Activated CD4-positive, alpha-beta T cell treated with anti-CD3 and anti-CD28 coated beads for 36 hours (primary cell): ENCODE results near the gene NRDC. TPM values are rescaled to one million over a fixed set of nuclear protein-coding genes. Genes with fewer than 3 reads are reported as not detected.
A peak's percentile ranks its signal among the peaks of the same experiment; 100 is the strongest.

ENCODE experiments used
- ATAC-seq: fragments of 200-7000 bp; cut with Tn5 transposase; one replicate; pipeline ENCODE4 v1.10.0; 2021; ENCODE audit warnings: mild to moderate bottlenecking, moderate library complexity
- CTCF ChIA-PET: fragments of 350-600 bp; sonication (Branson Sonifier 250); formaldehyde crosslinking; loops from one replicate; lab custom pipeline; 2021; ENCODE audit warnings: antibody characterized with exemption; lab: Charles Lee
- POLR2A ChIA-PET: fragments of 350-600 bp; sonication (Branson Sonifier 250); formaldehyde crosslinking; loops from one replicate; lab custom pipeline; 2021; ENCODE audit warnings: antibody characterized with exemption, inconsistent platforms; lab: Charles Lee
- DNase-seq: peaks from one replicate; pipeline ENCODE4 v3.0.0-alpha.2; 2020
- H3K27ac Mint-ChIP-seq: one replicate; pipeline ENCODE4 v1.8.0; 2021; ENCODE audit warnings: mixed read lengths
- H3K27me3 Mint-ChIP-seq: one replicate; pipeline ENCODE4 v1.8.0; 2021; ENCODE audit warnings: mixed read lengths
- H3K36me3 Mint-ChIP-seq: one replicate; pipeline ENCODE4 v1.8.0; 2021; ENCODE audit warnings: low read depth, mixed read lengths
- H3K4me1 Mint-ChIP-seq: one replicate; pipeline ENCODE4 v1.8.0; 2021; ENCODE audit warnings: mixed read lengths
- H3K4me3 Mint-ChIP-seq: one replicate; pipeline ENCODE4 v1.8.0; 2021; ENCODE audit warnings: mild to moderate bottlenecking, moderate library complexity, mixed read lengths
- H3K9me3 Mint-ChIP-seq: one replicate; pipeline ENCODE4 v1.8.0; 2021; ENCODE audit warnings: low read depth, mixed read lengths
- intact Hi-C, 2 experiments: fragments of 100-400 bp; cut with DNase I in 1 of 2; cut with micrococcal nuclease in 1 of 2; formaldehyde crosslinking; loops; one replicate each; pipeline versions ENCODE4 v1.14.2 to v1.15.1; 2022 to 2024; cut with DNase I, micrococcal nuclease
- total RNA-seq, 2 experiments: library from RNA; stranded (reverse); gene quantifications; one replicate each; pipeline ENCODE4 v1.2.3, GENCODE V29; 2021

NRDC gene
- total RNA-seq, 2 experiments from 2014 or later: 149 to 186 TPM

DNA sequence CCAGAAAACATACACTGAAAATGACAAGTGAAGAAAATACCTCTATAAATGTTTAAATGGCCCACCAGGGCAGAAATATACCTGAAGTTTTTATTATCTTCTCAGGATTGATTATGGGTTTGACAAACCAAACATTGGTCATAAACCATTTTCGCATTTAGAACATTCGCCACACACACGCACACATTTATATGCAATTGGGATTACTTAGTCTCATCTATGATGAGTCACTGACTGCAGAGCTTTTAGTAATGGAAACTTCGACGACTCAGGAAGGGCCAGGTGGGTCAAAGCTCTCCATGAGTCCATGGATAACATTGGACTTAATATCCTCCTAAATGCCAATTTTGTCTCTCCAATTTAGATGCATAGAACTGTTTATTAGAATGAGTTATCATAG, 16.9 kb downstream of the NRDC start:
- Mint-ChIP-seq H3K4me3 (no peak overlapping the region), H3K9me3 (no peaks in the 10 kb centered on the region), H3K36me3 (peaks cover 10% of the 10 kb centered on the region), H3K27ac (peak overlapping the region; percentile 17), H3K4me1 (peaks cover 35% of the 10 kb centered on the region), H3K27me3 (no peaks in the 10 kb centered on the region)
- DNase-seq (peak; percentile 25), ATAC-seq (peak; percentile 42)
- ChIA-PET POLR2A (no interaction called here), CTCF (interaction anchor here (1.2 kb wide), 1 partner anchor 13 kb away, joined by 4 read pairs; no protein-coding TSS in a partner anchor)
- intact Hi-C loops: no loop called here

DNA sequence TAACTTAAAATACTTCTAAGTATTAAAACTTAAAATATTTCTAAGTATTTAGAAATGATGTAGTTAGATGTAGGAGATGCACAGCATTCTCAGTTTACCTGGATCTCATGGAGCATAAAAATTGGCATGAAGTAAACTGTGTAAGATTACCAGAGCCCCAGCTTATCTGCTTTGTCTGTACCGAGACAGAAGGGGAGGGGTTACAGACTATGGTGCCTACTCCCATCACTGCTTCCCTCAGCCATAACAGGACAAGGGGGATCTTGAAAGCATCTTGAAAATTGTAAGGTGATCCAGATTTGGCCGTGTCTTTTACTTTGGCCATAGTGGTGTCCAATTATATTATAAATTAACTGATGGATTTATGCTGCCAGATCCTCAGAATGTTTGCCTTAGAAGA, 18.8 kb downstream of the NRDC start:
- CTCF ChIA-PET: no interaction called here
- H3K4me1 Mint-ChIP-seq: peaks cover 33% of the 10 kb centered on the region
- intact Hi-C loops: no loop called here
- POLR2A ChIA-PET: no interaction called here
- DNase-seq (no peak), ATAC-seq (no peak)
- no peak overlapping the region for H3K4me3 Mint-ChIP-seq
- H3K9me3 Mint-ChIP-seq: no peaks in the 10 kb centered on the region
- H3K36me3 Mint-ChIP-seq: peaks cover 14% of the 10 kb centered on the region
- H3K27ac Mint-ChIP-seq: no peak overlapping the region
- H3K27me3 Mint-ChIP-seq: no peaks in the 10 kb centered on the region

DNA sequence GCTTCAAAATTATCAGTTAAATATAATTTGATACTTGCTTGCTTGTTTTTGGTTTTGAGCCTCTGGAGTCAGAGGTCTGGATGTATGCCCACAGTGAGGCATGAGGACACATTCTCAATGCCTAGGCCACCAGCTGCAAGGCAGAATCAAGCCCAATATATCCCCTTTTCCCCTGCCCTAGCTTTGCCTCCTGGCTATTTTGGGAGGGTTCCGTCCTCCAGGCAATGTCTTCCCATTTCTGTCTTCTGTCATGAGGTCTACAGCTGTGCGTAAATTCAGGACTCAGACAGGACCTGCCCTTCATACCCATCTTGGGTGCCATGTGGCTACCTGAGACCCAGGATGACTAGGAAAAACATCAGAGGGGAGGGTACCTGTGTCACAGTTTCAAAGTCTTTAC, 19.2 kb downstream of the NRDC start:
- H3K9me3 Mint-ChIP-seq: no peaks in the 10 kb centered on the region
- H3K4me1 Mint-ChIP-seq: peaks cover 33% of the 10 kb centered on the region
- no peak overlapping the region for H3K27ac Mint-ChIP-seq
- intact Hi-C loops: no loop called here
- H3K4me3 Mint-ChIP-seq: no peak overlapping the region
- H3K36me3 Mint-ChIP-seq: peaks cover 18% of the 10 kb centered on the region
- ChIA-PET CTCF (no interaction called here), POLR2A (no interaction called here)
- no peaks in the 10 kb centered on the region for H3K27me3 Mint-ChIP-seq
- ATAC-seq (no peak), DNase-seq (no peak)

DNA sequence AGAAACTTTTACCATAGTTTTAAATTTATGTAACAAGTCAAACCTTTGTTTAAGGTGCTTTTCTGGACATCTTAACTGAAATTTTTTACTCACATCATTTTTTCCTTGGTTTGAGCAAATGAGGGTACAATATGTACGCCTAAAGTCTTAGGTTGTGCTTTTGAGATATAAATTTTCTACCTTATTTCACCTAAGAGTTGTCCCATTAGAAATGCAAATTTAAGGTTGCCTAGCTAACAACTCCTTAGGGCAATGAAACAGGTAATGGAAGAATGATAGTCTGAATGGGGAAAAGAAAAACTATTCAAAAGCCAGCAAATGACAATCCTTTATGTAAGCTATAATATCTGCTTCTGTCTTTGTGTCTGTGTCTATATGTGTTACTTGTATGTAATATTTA, 19.6 kb downstream of the NRDC start:
- ChIA-PET POLR2A (no interaction called here), CTCF (no interaction called here)
- no peaks in the 10 kb centered on the region for H3K27me3 Mint-ChIP-seq
- peaks cover 20% of the 10 kb centered on the region for H3K36me3 Mint-ChIP-seq
- no peak overlapping the region for H3K4me3 Mint-ChIP-seq
- no peak overlapping the region for H3K27ac Mint-ChIP-seq
- no peak for ATAC-seq
- no peaks in the 10 kb centered on the region for H3K9me3 Mint-ChIP-seq
- DNase-seq: no peak
- H3K4me1 Mint-ChIP-seq: peaks cover 30% of the 10 kb centered on the region
- intact Hi-C loops: no loop called here

DNA sequence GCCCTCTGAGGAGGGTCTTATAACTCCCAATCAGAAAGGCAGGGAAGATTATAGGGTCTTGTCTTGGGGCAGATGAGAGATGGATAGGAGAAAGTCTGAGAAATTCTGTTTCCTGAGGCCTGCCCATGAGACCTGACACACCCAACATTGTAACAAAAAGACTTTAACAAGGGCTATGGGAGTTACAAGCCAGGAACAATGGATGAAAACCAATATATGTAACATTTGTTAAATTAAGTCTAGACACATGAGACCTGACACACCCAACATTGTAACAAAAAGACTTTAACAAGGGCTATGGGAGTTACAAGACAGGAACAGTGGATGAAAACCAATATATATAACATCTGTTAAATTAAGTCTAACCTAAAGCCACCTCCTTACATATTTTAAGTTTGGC, 21.8 kb downstream of the NRDC start:
- no peaks in the 10 kb centered on the region for H3K9me3 Mint-ChIP-seq
- peaks cover 16% of the 10 kb centered on the region for H3K4me1 Mint-ChIP-seq
- ATAC-seq (no peak), DNase-seq (no peak)
- no peak overlapping the region for H3K4me3 Mint-ChIP-seq
- intact Hi-C loops: no loop called here
- no peaks in the 10 kb centered on the region for H3K27me3 Mint-ChIP-seq
- H3K27ac Mint-ChIP-seq: no peak overlapping the region
- ChIA-PET POLR2A (no interaction called here), CTCF (no interaction called here)
- H3K36me3 Mint-ChIP-seq: peaks cover 21% of the 10 kb centered on the region

DNA sequence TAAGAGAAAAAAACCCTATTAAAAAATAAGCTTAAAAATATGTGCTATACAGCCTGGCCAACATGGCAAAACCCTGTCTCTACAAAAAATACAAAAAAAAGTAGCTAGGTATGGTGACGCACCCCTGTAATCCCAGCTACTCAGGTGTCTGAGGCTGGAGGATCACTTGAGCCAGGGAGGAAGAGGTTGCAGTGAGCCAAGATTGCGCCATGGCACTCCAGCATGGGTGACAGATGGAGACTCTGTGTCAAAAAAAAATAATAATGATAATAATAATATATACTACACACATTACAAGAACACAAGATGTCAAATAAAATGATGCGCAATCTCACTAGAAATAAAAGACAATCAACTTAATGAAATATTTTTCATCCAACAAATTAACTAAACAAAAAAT, 22.9 kb downstream of the NRDC start:
- Mint-ChIP-seq H3K9me3 (no peaks in the 10 kb centered on the region), H3K27ac (no peak overlapping the region), H3K4me1 (peaks cover 11% of the 10 kb centered on the region), H3K4me3 (no peak overlapping the region), H3K36me3 (peaks cover 18% of the 10 kb centered on the region), H3K27me3 (no peaks in the 10 kb centered on the region)
- intact Hi-C loops: no loop called here
- POLR2A ChIA-PET: no interaction called here
- ATAC-seq (no peak), DNase-seq (no peak)
- CTCF ChIA-PET: interaction anchor here (0.6 kb wide), 1 partner anchor 245 kb away, joined by 3 read pairs; no protein-coding TSS in a partner anchor

DNA sequence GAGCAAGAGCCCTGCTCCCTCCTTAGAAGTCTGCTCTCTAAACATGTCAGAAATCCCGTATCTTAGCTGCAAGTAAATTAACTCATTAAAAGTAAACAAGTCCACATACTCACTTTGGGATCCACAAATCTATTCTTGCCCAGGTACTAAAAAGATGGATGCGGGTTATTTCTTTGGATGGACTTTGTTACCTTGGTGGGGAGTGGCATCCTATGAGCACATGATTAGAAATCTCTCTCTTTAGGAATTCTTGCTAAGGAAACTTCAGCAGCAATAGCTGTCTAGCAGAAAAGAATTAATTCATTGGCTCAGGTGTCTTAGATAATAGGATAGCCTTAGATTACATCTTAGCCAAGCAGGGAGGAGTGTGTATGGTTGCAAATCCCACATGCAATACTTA, 25.2 kb downstream of the NRDC start:
- peaks cover 16% of the 10 kb centered on the region for H3K36me3 Mint-ChIP-seq
- H3K9me3 Mint-ChIP-seq: no peaks in the 10 kb centered on the region
- peaks cover 2% of the 10 kb centered on the region for H3K4me1 Mint-ChIP-seq
- DNase-seq (no peak), ATAC-seq (no peak)
- CTCF ChIA-PET: interaction anchor here (1.1 kb wide), 1 partner anchor 13 kb away, joined by 3 read pairs; no protein-coding TSS in a partner anchor
- no peak overlapping the region for H3K27ac Mint-ChIP-seq
- no peak overlapping the region for H3K4me3 Mint-ChIP-seq
- intact Hi-C loops: no loop called here
- POLR2A ChIA-PET: no interaction called here
- H3K27me3 Mint-ChIP-seq: no peaks in the 10 kb centered on the region

DNA sequence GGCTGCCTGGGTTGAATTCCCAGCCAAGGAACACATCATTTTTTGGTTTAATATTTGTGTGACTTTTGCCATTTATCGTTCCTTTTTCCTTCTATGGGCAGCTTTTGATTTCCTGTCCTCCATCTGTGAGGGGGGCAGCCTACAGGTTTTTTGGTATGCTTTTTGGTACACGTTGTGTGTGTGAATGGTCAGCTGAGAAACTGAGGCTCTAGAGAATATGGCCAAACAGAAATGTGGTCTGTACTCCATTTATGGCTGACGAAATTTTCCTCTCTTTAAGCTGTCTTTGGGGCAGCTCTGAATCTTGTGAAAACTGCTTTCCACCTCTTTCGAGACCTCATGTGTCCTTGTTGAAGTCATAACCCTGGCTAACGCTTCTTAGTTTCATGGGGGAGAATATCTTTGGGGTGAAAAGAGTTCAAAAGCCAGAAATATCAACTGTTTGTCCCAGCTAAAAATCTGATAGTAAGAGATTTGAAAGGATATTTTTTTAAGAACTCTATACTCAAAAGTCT, 26.6 kb downstream of the NRDC start:
- H3K27ac Mint-ChIP-seq: no peak overlapping the region
- intact Hi-C loops: no loop called here
- ATAC-seq (no peak), DNase-seq (no peak)
- peaks cover 18% of the 10 kb centered on the region for H3K36me3 Mint-ChIP-seq
- no peaks in the 10 kb centered on the region for H3K9me3 Mint-ChIP-seq
- no peaks in the 10 kb centered on the region for H3K27me3 Mint-ChIP-seq
- ChIA-PET POLR2A (no interaction called here), CTCF (no interaction called here)
- H3K4me3 Mint-ChIP-seq: no peak overlapping the region
- peaks cover 2% of the 10 kb centered on the region for H3K4me1 Mint-ChIP-seq

DNA sequence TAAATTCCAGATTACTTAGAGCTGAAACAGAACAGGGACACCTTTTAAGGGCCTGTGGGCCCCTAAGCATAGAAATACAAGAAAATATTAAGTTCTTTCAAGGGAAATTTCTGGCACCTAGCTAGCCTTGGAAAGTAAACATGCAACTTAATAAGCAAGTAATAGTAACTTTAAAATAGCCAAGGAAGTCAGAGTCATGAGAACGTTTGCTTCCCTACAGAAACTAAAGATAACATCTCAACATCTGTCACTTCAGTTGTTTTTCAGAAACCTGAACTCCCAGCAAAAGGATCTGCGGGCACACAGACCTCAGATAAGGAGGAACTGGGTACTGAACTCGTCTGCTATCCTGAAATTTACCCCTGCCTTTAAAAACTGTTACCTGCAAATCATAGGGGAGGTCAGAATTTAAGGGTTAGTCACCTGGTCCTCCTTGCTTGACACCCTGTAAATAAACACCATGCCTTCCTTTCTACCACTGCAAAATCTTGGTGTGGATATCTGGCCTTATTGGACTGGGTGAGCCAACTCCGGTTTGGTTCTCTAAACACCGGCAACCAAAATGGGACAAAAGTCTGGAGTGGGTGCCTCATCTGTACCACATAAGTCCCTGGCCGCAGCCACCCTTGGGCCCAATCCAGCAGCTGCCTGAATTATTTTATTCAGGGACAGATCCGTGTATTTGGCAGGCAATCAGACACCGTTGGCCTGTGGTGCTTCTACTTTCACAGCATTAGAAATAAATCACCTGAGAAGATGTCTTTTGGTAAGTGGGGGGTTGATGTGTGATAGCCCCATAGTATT, 27.9 kb downstream of the NRDC start:
- ChIA-PET POLR2A (no interaction called here), CTCF (no interaction called here)
- Mint-ChIP-seq H3K27ac (no peak overlapping the region), H3K9me3 (no peaks in the 10 kb centered on the region), H3K36me3 (peaks cover 26% of the 10 kb centered on the region), H3K4me3 (no peak overlapping the region), H3K27me3 (no peaks in the 10 kb centered on the region), H3K4me1 (no peaks in the 10 kb centered on the region)
- ATAC-seq (no peak), DNase-seq (no peak)
- intact Hi-C loops: no loop called here

DNA sequence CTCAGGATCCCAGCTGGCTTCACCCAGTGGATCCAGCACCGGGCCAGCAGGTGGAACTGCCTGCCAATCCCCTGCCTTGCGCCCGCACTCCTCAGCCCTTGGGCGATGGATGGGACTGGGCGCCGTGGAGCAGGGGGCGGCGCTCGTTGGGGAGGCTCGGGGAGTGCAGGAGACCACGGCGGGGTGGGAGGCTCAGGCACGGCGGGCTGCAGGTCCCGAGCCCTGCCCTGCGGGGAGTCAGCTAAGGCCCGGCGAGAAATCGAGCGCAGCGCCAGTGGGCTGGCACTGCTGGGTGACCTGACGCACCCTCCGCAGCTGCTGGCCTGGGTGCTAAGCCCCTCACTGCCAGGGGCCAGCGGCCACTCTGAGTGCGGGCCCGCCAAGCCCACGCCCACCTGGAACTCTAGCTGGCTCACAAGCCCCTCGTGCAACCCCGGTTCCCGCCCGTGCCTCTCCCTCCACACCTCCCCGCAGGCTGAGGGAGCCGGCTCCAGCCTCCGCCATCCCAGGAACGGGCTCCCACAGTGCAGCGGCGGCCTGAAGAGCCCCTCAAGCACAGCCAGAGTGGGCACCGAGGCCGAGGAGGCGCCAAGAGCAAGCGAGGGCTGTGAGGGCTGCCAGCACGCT, 31.1 kb downstream of the NRDC start:
- H3K36me3 Mint-ChIP-seq: peaks cover 10% of the 10 kb centered on the region
- DNase-seq (no peak), ATAC-seq (no peak)
- no peaks in the 10 kb centered on the region for H3K9me3 Mint-ChIP-seq
- intact Hi-C loops: no loop called here
- H3K27ac Mint-ChIP-seq: no peak overlapping the region
- H3K27me3 Mint-ChIP-seq: no peaks in the 10 kb centered on the region
- H3K4me3 Mint-ChIP-seq: no peak overlapping the region
- POLR2A ChIA-PET: interaction anchor here (0.6 to 1.0 kb wide), 2 partner anchors 32 to 264 kb away, joined by 3 read pairs; no protein-coding TSS in a partner anchor
- peaks cover 18% of the 10 kb centered on the region for H3K4me1 Mint-ChIP-seq
- CTCF ChIA-PET: interaction anchor here (1.4 to 2.1 kb wide), 2 partner anchors 14 to 32 kb away, joined by 4 read pairs; no protein-coding TSS in a partner anchor

DNA sequence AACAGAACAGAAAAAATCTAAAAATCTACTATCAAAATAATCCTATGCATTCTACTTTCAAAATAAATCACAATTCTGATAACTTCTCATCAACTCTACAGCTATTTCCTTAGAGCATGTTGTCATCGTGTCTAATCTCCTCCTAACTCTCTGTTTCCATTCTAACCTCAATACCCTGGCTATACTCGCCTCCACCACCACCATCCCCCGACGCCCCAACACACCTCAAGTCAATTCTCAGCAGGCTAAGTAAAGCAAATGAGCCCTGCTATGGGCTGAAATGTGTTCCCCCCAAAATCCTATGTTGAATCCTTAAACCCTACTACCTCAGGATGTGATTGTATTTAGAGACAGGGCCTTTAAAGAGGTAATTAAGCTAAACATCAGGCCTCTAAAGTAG, 34.6 kb downstream of the NRDC start:
- Mint-ChIP-seq H3K27me3 (no peaks in the 10 kb centered on the region), H3K36me3 (peaks cover 20% of the 10 kb centered on the region), H3K9me3 (no peaks in the 10 kb centered on the region), H3K27ac (peak overlapping the region; percentile 4), H3K4me3 (no peak overlapping the region), H3K4me1 (peaks cover 24% of the 10 kb centered on the region)
- POLR2A ChIA-PET: interaction anchor here (0.6 to 0.9 kb wide), 2 partner anchors 32 to 62 kb away, joined by 3 to 7 read pairs; no protein-coding TSS in a partner anchor
- peak; percentile 57 for DNase-seq
- intact Hi-C loops: no loop called here
- peak; percentile 90 for ATAC-seq
- CTCF ChIA-PET: interaction anchor here (0.8 to 0.9 kb wide), 2 partner anchors 36 to 53 kb away, joined by 3 to 5 read pairs; no protein-coding TSS in a partner anchor
